Activated CD8-positive, alpha-beta T cell treated with anti-CD3 and anti-CD28 coated beads for 36 hours (primary cell): ENCODE measurements around the gene LCA5L. TPM values are rescaled to one million over a fixed set of nuclear protein-coding genes. Genes with fewer than 3 reads are reported as not detected.

Source experiments
- ATAC-seq: fragments of 200-7000 bp; cut with Tn5 transposase; one replicate; pipeline ENCODE4 v1.10.0; 2021; ENCODE audit warnings: mild to moderate bottlenecking, moderate library complexity
- CTCF ChIA-PET: fragments of 350-600 bp; sonication (Branson Sonifier 250); formaldehyde crosslinking; loops from one replicate; lab custom pipeline; 2021; ENCODE audit warnings: antibody characterized with exemption; lab: Charles Lee
- POLR2A ChIA-PET: fragments of 350-600 bp; sonication (Branson Sonifier 250); formaldehyde crosslinking; loops from one replicate; lab custom pipeline; 2021; ENCODE audit warnings: antibody characterized with exemption; lab: Charles Lee
- DNase-seq: peaks from one replicate; pipeline ENCODE4 v3.0.0-alpha.2; 2020
- H3K27ac Mint-ChIP-seq: one replicate; pipeline ENCODE4 v1.8.0; 2021; ENCODE audit warnings: mild to moderate bottlenecking, mixed read lengths
- H3K27me3 Mint-ChIP-seq: one replicate; pipeline ENCODE4 v1.8.0; 2021; ENCODE audit warnings: mixed read lengths
- H3K36me3 Mint-ChIP-seq: one replicate; pipeline ENCODE4 v1.8.0; 2021; ENCODE audit warnings: low read depth, mixed read lengths
- H3K4me1 Mint-ChIP-seq: one replicate; pipeline ENCODE4 v1.8.0; 2021; ENCODE audit warnings: low read depth, mixed read lengths
- H3K4me3 Mint-ChIP-seq: one replicate; pipeline ENCODE4 v1.8.0; 2021; ENCODE audit warnings: mild to moderate bottlenecking, moderate library complexity, mixed read lengths
- H3K9me3 Mint-ChIP-seq: one replicate; pipeline ENCODE4 v1.8.0; 2021; ENCODE audit warnings: mixed read lengths
- CTCF ChIP-seq: fragments of 200-600 bp; IDR thresholded peaks from one replicate; pipeline ENCODE4 v1.8.0; 2022; ENCODE audit warnings: antibody characterized with exemption, mild to moderate bottlenecking
- intact Hi-C: fragments of 100-400 bp; cut with micrococcal nuclease; formaldehyde crosslinking; loops from one replicate; pipeline ENCODE4 v1.10.0; 2022
- total RNA-seq, 2 experiments: library from RNA; stranded (reverse); gene quantifications; one replicate each; pipeline ENCODE4 v1.2.3, GENCODE V29; 2021

The LCA5L gene
- total RNA-seq, 2 experiments from 2014 or later: 0.36 TPM; not detected in 1

- H3K27me3 Mint-ChIP-seq: no peaks in the 10 kb centered on the region
- H3K4me3 Mint-ChIP-seq: no peak overlapping the region
- DNase-seq (no peak), ATAC-seq (no peak)
- CTCF ChIA-PET: interaction anchor here (1.5 kb wide), 1 partner anchor 45 kb away, joined by 3 read pairs; no protein-coding TSS in a partner anchor
- H3K4me1 Mint-ChIP-seq: no peaks in the 10 kb centered on the region
- H3K27ac Mint-ChIP-seq: no peak overlapping the region
- TF ChIP-seq CTCF: no peak
- no peaks in the 10 kb centered on the region for H3K36me3 Mint-ChIP-seq
- intact Hi-C loops: no loop called here
- POLR2A ChIA-PET: no interaction called here
- no peaks in the 10 kb centered on the region for H3K9me3 Mint-ChIP-seq
Measured at GRCh38 chr21:39472786-39473185, 27.2 kb upstream of the LCA5L start.

DNA sequence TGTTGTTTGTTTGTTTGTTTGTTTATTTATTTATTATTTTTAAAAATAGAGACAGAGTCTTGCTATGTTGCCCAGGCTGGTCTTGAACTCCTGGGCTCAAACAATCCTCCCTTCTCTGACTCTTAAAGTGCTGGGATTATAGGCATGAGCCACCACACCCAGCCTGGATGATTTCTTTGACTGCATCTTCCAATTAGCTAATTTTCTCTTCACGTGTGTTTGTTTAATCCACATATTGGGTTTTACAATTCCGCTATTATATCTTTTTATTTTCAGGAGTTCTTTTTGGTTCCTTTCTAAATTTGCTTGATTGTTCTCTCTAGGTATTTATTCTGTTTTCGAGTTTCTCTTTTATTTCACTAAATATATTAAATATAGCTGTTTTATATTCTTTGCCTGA lies 26.0 kb upstream of the LCA5L start:
- Mint-ChIP-seq H3K27me3 (no peaks in the 10 kb centered on the region), H3K36me3 (no peaks in the 10 kb centered on the region), H3K9me3 (no peaks in the 10 kb centered on the region), H3K4me1 (no peaks in the 10 kb centered on the region), H3K27ac (no peak overlapping the region), H3K4me3 (no peak overlapping the region)
- ChIA-PET POLR2A (no interaction called here), CTCF (interaction anchor here (0.6 to 1.5 kb wide), 2 partner anchors 46 to 1001 kb away, joined by 3 read pairs; no protein-coding TSS in a partner anchor)
- DNase-seq (no peak), ATAC-seq (no peak)
- no peak for TF ChIP-seq CTCF
- intact Hi-C loops: no loop called here

DNA sequence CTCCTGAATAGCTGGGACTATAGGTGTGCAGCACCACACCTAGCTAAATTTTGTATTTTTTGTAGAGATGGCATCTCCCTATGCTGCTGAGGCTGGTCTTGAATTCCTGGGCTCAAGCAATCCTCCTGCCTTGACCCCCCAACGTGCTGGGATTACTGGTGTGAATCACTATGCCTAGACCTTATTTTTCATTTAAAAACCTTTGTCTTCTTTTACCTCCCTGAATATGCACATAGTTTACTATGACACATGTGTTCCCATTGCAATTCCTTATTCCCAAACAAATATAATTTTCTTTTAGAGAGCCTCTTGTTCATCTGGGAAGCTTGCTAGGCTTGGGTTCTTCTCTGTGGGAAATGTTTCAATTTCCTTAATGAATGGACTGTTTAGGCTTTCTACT lies 23.0 kb upstream of the LCA5L start:
- H3K4me3 Mint-ChIP-seq: no peak overlapping the region
- no peaks in the 10 kb centered on the region for H3K4me1 Mint-ChIP-seq
- no peak for ATAC-seq
- H3K9me3 Mint-ChIP-seq: no peaks in the 10 kb centered on the region
- H3K36me3 Mint-ChIP-seq: peaks cover 5% of the 10 kb centered on the region
- no peak for TF ChIP-seq CTCF
- no peak overlapping the region for H3K27ac Mint-ChIP-seq
- intact Hi-C loops: no loop called here
- CTCF ChIA-PET: no interaction called here
- POLR2A ChIA-PET: no interaction called here
- no peaks in the 10 kb centered on the region for H3K27me3 Mint-ChIP-seq
- DNase-seq: no peak

GRCh38 chr21:39467746-39468145 lies 22.2 kb upstream of the LCA5L start:
- Mint-ChIP-seq H3K36me3 (peaks cover 5% of the 10 kb centered on the region), H3K27ac (no peak overlapping the region), H3K9me3 (no peaks in the 10 kb centered on the region), H3K4me1 (no peaks in the 10 kb centered on the region), H3K27me3 (no peaks in the 10 kb centered on the region), H3K4me3 (no peak overlapping the region)
- ChIA-PET POLR2A (no interaction called here), CTCF (no interaction called here)
- no peak for DNase-seq
- ATAC-seq: no peak
- intact Hi-C loops: no loop called here
- no peak for TF ChIP-seq CTCF

DNA sequence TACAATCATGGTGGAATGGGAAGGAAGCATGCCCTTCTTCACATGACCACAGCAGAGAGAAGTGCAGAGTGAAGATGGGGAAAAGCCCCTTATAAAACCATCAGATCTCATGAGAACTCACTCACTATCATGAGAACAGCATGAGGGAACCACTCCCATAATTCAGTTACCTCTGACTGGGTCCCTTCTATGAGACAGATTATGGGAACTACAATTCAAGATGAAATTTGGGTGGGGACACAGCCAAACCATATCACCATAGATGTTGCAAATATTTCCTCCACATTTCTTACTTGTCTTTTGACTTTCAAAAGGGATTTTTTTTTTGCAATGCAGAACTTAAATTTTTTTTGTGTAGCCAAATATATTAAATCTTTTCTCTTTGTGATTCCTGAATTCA lies 21.0 kb upstream of the LCA5L start:
- TF ChIP-seq CTCF: no peak
- ATAC-seq (no peak), DNase-seq (no peak)
- peaks cover 5% of the 10 kb centered on the region for H3K36me3 Mint-ChIP-seq
- ChIA-PET CTCF (no interaction called here), POLR2A (no interaction called here)
- H3K27ac Mint-ChIP-seq: no peak overlapping the region
- H3K4me1 Mint-ChIP-seq: no peaks in the 10 kb centered on the region
- H3K4me3 Mint-ChIP-seq: no peak overlapping the region
- no peaks in the 10 kb centered on the region for H3K27me3 Mint-ChIP-seq
- H3K9me3 Mint-ChIP-seq: no peaks in the 10 kb centered on the region
- intact Hi-C loops: no loop called here
